Activated naive CD8-positive, alpha-beta T cell treated with anti-CD3 and anti-CD28 coated beads, Interleukin-2, amount 50 U/mL, for 16 hours (primary cell): ENCODE data around the gene IL36G.

Experiments used
- DNase-seq: peaks from one replicate; pipeline ENCODE4 v3.0.0-alpha.2; 2020; ENCODE audit warnings: low read depth, low spot score

The IL36G gene

GRCh38 chr2:112972423-112973086, 5.3 kb upstream of the IL36G start:
- no peak for DNase-seq

- no peak for DNase-seq
Observed at GRCh38 chr2:112973156-112973555, 4.7 kb upstream of the IL36G start.

- no peak for DNase-seq
Observed at GRCh38 chr2:112979731-112980130, 1.9 kb downstream of the IL36G start.

- DNase-seq: no peak
Observed at GRCh38 chr2:112980537-112980936, 2.7 kb downstream of the IL36G start.

- DNase-seq: no peak
Observed at GRCh38 chr2:112985090-112985489, 7.3 kb downstream of the IL36G start.

GRCh38 chr2:112989611-112990010, 11.8 kb downstream of the IL36G start:
- DNase-seq: no peak

GRCh38 chr2:112993831-112994230, 16.0 kb downstream of the IL36G start:
- no peak for DNase-seq

GRCh38 chr2:112994648-112995047, 16.8 kb downstream of the IL36G start:
- DNase-seq: no peak

GRCh38 chr2:112995346-112995920, 17.6 kb downstream of the IL36G start:
- no peak for DNase-seq

GRCh38 chr2:112996635-112997034, 18.8 kb downstream of the IL36G start:
- DNase-seq: no peak

- DNase-seq: no peak
Observed at GRCh38 chr2:112997151-112997550, 19.3 kb downstream of the IL36G start.

GRCh38 chr2:113000436-113000835, 22.6 kb downstream of the IL36G start:
- DNase-seq: no peak

- no peak for DNase-seq
Observed at GRCh38 chr2:113002677-113003076, 24.9 kb downstream of the IL36G start.

GRCh38 chr2:113005030-113005509, 27.3 kb downstream of the IL36G start, which contains the start of gene IL36A:
TSS of gene IL36A (plus strand) at chr2:113005459. CDS start at chr2:113005872, 413 bp downstream.
- DNase-seq: no peak

GRCh38 chr2:113007250-113007649, 29.4 kb downstream of the IL36G start:
- no peak for DNase-seq

- no peak for DNase-seq
Observed at GRCh38 chr2:113009622-113010021, 31.8 kb downstream of the IL36G start.

GRCh38 chr2:113010088-113010487, 32.3 kb downstream of the IL36G start:
- no peak for DNase-seq

- DNase-seq: no peak
Observed at GRCh38 chr2:113011108-113011507, 33.3 kb downstream of the IL36G start.

- no peak for DNase-seq
Observed at GRCh38 chr2:113012436-113013335, 34.9 kb downstream of the IL36G start.

GRCh38 chr2:113013336-113013661, 35.5 kb downstream of the IL36G start:
- DNase-seq: no peak

- DNase-seq: no peak
Observed at GRCh38 chr2:113014067-113014466, 36.3 kb downstream of the IL36G start.

- DNase-seq: no peak
Observed at GRCh38 chr2:113015042-113015441, 37.2 kb downstream of the IL36G start.

- no peak for DNase-seq
Observed at GRCh38 chr2:113015655-113016054, 37.8 kb downstream of the IL36G start.
